Skeletal muscle tissue (tissue), 4 donors: ENCODE data around the gene ABHD14A. TPM values are rescaled to one million over a fixed set of nuclear protein-coding genes. Genes with fewer than 3 reads are reported as not detected.
"Not testable (repeated sequence)": the region's sequence is repeated elsewhere in the genome, so short reads cannot be mapped to it uniquely, and the experiment has no call there.

Experiments
- H3K27ac ChIP-seq: one replicate; pipeline ENCODE4 v1.7.0; 2013; ENCODE audit warnings: mild to moderate bottlenecking, low read depth, low read length, inconsistent platforms
- H3K27me3 ChIP-seq, 3 donors: one replicate each; pipeline ENCODE4 v1.7.0; 2013; ENCODE audit warnings: low read length in 3 of 3; ENCODE audit not compliant: control insufficient read depth in 3 of 3, insufficient read depth in 3 of 3
- H3K36me3 ChIP-seq, 3 donors: one replicate each; pipeline ENCODE4 v1.7.0; 2013; ENCODE audit warnings: low read length in 3 of 3; ENCODE audit not compliant: control insufficient read depth in 3 of 3, insufficient read depth in 3 of 3
- H3K4me1 ChIP-seq, 3 donors: one replicate each; pipeline ENCODE4 v1.7.0; 2013; ENCODE audit warnings: low read length in 3 of 3, mild to moderate bottlenecking in 3 of 3; ENCODE audit not compliant: control insufficient read depth in 3 of 3, insufficient read depth in 3 of 3
- H3K4me3 ChIP-seq, 3 donors: one replicate each; pipeline ENCODE4 v1.7.0; 2013; ENCODE audit warnings: low read length in 3 of 3
- H3K9ac ChIP-seq, 3 donors: one replicate each; pipeline ENCODE4 v1.7.0; 2013; ENCODE audit warnings: low read length in 3 of 3, mild to moderate bottlenecking in 3 of 3, moderate library complexity in 2 of 3, low read depth in 1 of 3
- H3K9me3 ChIP-seq, 3 donors: one replicate each; pipeline ENCODE4 v1.7.0; 2013; ENCODE audit warnings: low read length in 3 of 3; ENCODE audit not compliant: control insufficient read depth in 3 of 3
- total RNA-seq: library from RNA; depleted of rRNA; stranded (reverse); fragments of >200 nt; gene quantifications from one replicate; pipeline ENCODE4 v1.2.3, GENCODE V29; 2014
- donor health status: Osteomylitis.

Gene ABHD14A
- 8.9 TPM for total RNA-seq

GRCh38 chr3:51974963-51975851, at the start of gene ABHD14A:
ABHD14A (plus strand) TSS chr3:51975064; CDS start chr3:51975136, 72 bp downstream.
- Histone ChIP-seq H3K4me1 (peaks cover 29 to 37% (median 32%) of the 10 kb centered on the region in 3 donors), H3K9ac (peak within 1 kb of the TSS; percentile 92 to 100 (median 98)), H3K27me3 (no peaks in the 10 kb centered on the region), H3K9me3 (no peaks in the 10 kb centered on the region), H3K36me3 (peaks cover 0 to 2% (median 1%) of the 10 kb centered on the region in 3 donors), H3K27ac (peak within 1 kb of the TSS; percentile 98), H3K4me3 (peak within 1 kb of the TSS; percentile 76 to 97 (median 95))

DNA sequence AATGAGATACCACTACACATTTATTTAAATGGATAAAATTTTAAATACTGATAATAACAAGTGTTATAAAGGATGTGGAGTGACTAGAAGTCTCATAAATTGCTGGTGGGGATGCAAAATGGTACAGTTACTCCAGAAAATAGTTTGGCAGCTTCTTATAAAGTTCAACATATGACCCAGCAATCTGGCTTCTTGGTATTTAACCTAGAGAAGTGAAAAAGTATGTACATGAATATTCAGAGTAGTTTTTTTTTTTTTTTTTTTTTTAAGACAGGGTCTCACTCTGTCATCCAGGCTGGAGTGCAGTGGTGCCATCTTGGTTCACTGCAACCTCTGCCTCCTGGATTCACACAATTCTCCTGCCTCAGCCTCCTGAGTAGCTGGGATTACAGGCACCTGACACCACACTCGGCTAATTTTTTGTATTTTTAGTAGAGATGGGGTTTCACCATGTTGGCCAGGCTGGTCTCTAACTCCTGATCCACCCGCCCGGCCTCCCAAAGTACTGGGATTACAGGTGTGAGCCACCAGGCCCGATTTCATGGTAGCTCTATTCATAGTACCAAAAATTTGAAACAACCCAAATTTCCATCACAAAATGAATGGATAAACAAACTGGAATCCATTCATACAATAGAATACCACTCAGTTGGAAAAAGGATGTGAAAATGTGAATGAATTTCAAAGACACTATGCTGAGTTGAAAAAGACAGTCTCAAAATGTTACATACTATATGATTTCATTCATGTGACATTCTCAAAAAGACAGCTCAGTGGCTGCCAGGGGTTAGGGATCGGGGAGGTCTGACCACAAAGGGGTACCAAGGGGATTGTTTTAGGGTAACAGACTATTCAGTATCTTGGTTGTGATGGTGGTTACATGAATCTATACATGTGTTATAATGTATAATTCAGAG, 47.5 kb upstream of the ABHD14A start:
- H3K9me3 ChIP-seq: no peaks in the 10 kb centered on the region
- peaks cover 0 to 4% (median 0%) of the 10 kb centered on the region in 3 donors for H3K36me3 ChIP-seq
- no peak overlapping the region for H3K9ac ChIP-seq
- peaks cover 0 to 2% (median 0%) of the 10 kb centered on the region in 3 donors for H3K4me1 ChIP-seq
- no peaks in the 10 kb centered on the region for H3K27me3 ChIP-seq
- no peak overlapping the region for H3K27ac ChIP-seq
- no peak overlapping the region for H3K4me3 ChIP-seq

DNA sequence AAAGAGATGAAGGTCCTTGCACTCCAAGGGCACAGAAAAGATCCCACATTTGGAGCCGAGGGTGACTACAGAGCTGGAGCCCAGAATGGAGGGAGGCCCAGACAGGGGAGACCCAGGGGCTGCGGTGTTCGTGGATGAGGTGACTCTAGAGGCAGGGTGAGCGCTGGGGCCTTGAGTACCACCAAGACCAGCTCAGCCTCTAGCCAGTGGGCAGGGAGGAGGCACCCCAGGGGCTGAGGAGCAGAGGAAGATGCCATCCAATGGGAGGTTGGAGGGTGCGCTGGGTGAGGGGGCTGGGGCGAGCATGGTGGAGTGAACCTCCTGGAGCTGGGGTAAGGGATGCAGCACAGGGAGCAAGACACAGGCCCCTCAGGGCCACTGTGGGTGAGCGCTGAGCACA, 46.4 kb upstream of the ABHD14A start:
- Histone ChIP-seq H3K27ac (no peak overlapping the region), H3K4me1 (peaks cover 0 to 2% (median 0%) of the 10 kb centered on the region in 3 donors), H3K36me3 (peaks cover 10 to 14% (median 11%) of the 10 kb centered on the region in 3 donors), H3K9me3 (no peaks in the 10 kb centered on the region), H3K27me3 (no peaks in the 10 kb centered on the region), H3K4me3 (no peak overlapping the region), H3K9ac (no peak overlapping the region)

DNA sequence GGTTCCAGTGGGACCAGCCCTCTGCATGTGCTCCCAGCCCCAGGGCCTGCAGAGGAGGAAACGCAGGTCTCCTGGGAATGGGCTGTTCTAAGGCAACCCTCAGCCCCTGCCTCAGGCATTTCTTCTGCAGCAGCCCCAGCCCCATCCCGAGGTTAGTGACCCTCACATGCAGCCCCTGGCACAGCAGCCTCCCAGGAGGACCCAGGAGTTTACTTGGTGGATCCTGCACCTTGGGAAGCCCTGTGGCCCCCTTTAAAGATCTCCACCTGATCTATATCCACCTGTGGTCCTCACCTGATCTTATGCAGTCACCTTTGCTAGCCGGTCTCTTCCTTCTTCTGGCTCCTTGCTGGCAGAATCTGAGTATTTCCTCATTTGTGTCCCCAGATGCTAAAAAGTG, 45.9 kb upstream of the ABHD14A start:
- not testable (repeated sequence) for H3K9me3 ChIP-seq, H3K27ac ChIP-seq, H3K9ac ChIP-seq, H3K4me3 ChIP-seq, H3K4me1 ChIP-seq, H3K27me3 ChIP-seq
- H3K36me3 ChIP-seq: peaks cover 15 to 19% (median 15%) of the 10 kb centered on the region in 3 donors

- peaks cover 20 to 25% (median 20%) of the 10 kb centered on the region in 3 donors for H3K36me3 ChIP-seq
- no peaks in the 10 kb centered on the region for H3K27me3 ChIP-seq
- H3K27ac ChIP-seq: no peak overlapping the region
- no peak overlapping the region for H3K9ac ChIP-seq
- no peak overlapping the region for H3K4me3 ChIP-seq
- H3K4me1 ChIP-seq: peaks cover 0 to 2% (median 0%) of the 10 kb centered on the region in 3 donors
- H3K9me3 ChIP-seq: no peaks in the 10 kb centered on the region
Observed at GRCh38 chr3:51929420-51930003, 45.4 kb upstream of the ABHD14A start.

GRCh38 chr3:51930439-51930838, 44.4 kb upstream of the ABHD14A start:
- no peak overlapping the region for H3K9ac ChIP-seq
- H3K4me1 ChIP-seq: peaks cover 0 to 2% (median 0%) of the 10 kb centered on the region in 3 donors
- no peak overlapping the region for H3K4me3 ChIP-seq
- no peak overlapping the region for H3K27ac ChIP-seq
- H3K27me3 ChIP-seq: no peaks in the 10 kb centered on the region
- no peaks in the 10 kb centered on the region for H3K9me3 ChIP-seq
- H3K36me3 ChIP-seq: peaks cover 28 to 34% (median 28%) of the 10 kb centered on the region in 3 donors

GRCh38 chr3:51931756-51932155, 43.1 kb upstream of the ABHD14A start:
- H3K9ac ChIP-seq: no peak overlapping the region
- no peaks in the 10 kb centered on the region for H3K9me3 ChIP-seq
- H3K4me3 ChIP-seq: no peak overlapping the region
- no peak overlapping the region for H3K27ac ChIP-seq
- H3K27me3 ChIP-seq: no peaks in the 10 kb centered on the region
- peaks cover 39 to 46% (median 40%) of the 10 kb centered on the region in 3 donors for H3K36me3 ChIP-seq
- no peaks in the 10 kb centered on the region for H3K4me1 ChIP-seq

- Histone ChIP-seq H3K27me3 (no peaks in the 10 kb centered on the region), H3K27ac (no peak overlapping the region), H3K4me3 (no peak overlapping the region), H3K4me1 (no peaks in the 10 kb centered on the region), H3K36me3 (peaks cover 48 to 54% (median 49%) of the 10 kb centered on the region in 3 donors), H3K9me3 (no peaks in the 10 kb centered on the region), H3K9ac (no peak overlapping the region)
Observed at GRCh38 chr3:51932471-51933370, 42.1 kb upstream of the ABHD14A start.
